DMS114 treated with DMSO at 0.1 percent for 48 hours (cell line): ENCODE measurements around the gene VWA3B.
"Not testable (repeated sequence)": the region's sequence is repeated elsewhere in the genome, so short reads cannot be mapped to it uniquely, and the experiment has no call there.

ENCODE experiments used
- DNase-seq: peaks from one replicate; lab custom pipeline; 2025; ENCODE audit not compliant: unreplicated experiment; lab: John Stamatoyannopoulos, UW

The VWA3B gene

DNA sequence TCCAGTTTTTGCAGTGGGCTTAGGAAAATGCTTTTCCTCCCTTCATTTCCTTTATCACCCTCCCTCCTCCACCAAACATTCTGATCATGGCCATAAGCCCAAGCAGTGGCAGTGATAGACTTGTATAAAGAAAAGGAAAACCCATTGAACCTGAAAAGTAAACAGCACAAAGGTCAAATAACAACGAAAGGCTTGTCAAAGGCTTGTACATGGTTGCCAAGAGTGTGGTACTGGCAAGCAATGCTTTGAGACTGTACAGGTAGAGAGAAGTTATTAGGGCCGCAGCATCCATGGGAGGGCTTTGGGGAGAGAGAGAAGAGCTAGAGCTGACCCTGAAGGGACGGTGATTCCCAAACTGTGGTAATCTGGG, 2.1 kb upstream of the VWA3B start:
- no peak for DNase-seq

DNA sequence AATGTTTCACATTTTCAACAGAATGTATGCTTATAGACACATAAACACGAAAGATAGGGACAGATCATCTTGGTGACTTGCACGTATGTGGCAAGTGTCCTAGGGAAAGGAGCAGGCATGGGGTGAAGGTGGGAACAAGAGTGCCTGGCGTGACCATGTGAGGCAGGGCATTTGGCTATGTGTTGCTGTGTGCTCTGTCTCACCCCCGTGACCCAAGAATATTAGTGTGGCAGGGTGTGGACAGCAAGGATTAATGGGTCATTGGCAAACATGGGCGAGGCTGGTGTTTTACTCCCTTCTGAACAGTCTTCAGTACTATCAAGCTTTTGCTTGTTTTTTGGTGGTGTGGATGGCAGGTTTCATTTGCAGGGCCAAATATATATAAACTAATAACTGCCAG, 1.3 kb upstream of the VWA3B start:
- DNase-seq = no peak

DNA sequence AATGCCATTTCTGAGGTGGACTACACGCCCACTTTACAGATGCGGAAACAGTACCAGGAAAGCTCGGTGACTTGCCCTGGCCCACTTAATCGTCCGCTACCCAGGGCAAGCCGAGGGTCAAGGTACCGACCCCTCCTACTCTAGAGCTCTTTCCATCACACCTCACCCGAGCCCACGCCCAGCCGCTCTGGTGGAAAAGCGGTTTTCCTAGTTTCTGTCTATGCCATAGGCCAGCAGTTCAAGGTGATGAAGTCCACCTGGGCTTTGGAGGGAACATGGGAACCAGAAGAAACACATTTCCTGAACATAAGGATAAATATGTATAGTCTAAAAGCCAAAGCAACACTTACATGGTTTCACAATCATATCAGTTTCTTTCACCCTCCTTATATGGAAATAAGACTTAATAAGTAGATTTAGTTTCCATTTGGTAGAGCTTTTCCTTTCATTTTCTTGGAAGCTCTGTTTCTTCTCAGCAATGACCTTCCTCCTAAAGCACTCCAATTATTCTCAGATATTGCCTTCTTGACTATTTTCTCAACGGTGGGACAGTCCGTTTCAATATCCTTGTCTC, 567 bp downstream of the VWA3B start:
- no peak for DNase-seq

DNA sequence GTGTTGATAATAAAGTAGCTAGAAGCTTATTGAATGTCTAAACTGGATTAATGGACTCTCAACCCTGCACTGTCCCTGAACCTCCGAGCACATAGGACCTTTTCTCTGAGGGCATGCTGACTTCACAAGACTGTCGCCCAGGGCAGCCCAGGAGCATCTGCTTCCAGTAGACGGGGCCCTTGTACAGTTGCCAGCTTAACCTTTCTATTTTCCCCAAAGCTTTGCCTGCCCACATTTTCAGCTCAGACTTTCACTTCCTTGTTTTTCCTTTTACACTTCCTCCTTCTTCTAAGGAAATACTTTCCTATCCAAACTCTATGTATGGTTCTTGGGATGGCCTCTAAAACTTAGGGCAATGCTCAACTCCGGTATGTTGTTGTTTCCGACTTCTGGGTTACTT, 1.3 kb downstream of the VWA3B start:
- DNase-seq = no peak

DNA sequence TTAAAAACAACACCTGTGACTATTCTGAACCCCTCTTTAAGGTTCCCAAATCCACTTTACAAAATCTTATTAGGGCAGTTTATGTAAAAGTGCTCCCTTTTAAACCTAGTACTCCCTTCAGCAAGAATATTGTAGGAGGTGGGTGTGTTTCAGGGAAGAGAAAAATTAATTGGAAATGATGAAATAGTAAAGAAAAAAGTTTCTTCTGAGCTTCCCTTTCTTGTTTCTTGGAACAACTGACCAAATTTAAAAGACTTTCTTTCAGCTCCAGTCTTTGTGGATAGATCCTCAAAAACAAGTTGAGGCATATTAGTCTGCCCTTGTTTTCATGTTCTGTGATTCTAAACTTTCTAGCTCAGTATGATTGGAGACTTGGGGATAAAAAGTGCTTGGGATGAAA, 3.0 kb downstream of the VWA3B start:
- DNase-seq = no peak

DNA sequence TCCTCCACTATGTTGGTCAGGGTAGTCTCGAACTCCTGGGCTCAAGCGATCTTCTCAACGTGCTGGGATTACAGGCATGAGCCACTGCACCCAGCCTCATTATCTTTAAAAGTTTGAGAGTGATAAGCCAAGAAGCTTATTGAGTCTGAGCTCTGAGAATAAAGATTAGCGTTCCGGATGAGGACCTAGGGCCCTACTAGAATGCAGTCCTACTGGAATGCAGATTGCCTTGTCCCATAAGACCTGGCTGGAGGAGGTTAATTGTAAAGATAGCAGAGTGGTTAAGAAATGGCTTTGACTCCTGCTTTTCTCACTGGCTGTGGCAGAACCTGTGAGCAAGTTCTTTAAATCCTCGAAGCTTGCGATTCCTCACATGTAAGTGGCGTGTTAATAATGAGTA, 4.0 kb downstream of the VWA3B start:
- DNase-seq = no peak

DNA sequence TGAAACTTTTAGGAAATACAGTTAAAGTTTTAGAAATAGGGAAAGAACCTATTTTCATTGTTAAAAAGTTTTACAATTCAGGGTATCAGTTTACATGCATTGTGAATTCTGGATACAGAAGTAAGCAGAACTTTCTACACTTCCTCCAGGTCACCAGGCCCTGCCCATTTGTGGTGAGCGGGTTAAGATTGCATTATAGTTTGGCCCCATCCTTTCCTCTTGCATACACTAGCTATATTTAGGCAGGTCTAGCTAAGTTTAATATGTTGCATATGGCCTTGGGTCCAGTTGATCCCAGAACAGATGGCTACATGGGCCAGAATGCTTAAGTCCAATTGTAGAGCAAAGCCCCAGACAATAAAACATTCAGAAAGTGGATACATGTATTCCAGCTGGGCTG, 4.8 kb downstream of the VWA3B start:
- DNase-seq = no peak

DNA sequence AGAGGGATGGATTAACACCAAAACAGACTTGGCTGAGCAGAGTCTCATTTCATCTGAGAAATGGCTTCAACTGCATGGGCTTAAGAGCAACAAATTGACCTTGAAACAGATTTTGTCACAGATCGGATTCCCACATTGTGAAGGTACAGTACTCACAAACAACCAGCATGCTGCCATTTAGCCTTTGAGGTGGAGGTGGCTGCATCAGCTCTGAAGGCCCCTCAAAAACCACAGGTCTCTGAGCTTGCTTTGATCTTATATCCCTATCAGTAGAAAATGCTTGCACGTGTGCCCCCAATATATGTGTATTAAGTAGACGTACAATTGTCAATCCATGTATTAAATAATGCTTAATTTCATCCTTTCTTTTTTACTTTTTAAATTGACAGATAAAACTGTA, 6.2 kb downstream of the VWA3B start:
- no peak for DNase-seq

DNA sequence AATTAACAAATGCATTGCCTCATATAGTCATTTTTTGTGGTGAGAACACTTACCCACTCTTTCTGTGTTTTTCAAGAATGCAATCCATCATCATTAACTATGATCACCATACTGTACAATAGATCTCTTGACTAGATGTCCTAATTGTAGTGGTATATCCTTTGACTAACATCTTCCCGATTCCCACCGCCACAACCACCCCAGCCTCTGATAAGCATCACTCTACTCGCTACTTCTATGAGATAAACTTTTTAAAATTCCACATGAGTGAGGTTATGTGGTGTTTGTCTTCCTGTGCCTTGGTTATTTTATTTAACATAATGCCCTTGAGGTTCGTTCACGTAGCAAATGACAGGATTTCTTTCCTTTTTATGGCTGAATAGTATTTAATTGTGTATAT, 6.6 kb downstream of the VWA3B start:
- DNase-seq = no peak

DNA sequence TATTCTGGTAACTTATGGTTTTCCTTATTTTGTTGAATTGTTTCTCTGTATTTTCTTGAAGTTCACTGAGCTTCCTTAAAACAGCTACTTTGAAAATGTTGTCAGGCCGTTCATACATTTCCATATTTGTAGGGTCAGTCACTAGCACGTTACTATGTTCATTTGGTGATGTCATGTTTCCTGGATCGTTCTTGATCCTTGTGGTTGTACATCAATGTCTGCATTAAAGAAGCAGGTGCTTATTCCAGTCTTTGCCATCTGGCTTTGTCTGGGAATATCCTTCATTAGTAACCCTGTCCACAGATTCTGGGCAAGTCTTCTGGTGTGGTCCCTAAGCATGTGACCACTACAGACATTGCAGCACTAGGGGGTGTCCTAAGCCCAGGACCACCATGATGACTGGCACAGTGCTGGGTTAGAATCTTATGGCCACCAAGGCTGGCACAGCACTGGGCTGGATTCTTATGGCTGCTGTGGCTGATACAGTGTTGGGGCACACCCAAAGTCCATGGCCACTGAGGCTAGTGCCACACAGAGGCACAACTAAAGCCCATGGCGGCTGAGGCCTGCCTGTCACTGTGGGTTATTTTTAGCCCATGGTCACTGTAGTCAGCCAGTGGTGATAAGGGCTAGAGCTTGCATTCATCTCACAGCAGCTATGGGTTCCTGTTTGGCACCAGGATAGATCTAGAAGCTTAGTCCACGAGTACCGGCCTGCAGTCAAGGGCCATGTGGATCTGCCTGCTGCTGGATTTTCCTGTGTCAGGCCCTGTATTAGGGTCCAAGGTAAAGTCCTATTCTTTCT, 13.2 kb downstream of the VWA3B start:
- no peak for DNase-seq

DNA sequence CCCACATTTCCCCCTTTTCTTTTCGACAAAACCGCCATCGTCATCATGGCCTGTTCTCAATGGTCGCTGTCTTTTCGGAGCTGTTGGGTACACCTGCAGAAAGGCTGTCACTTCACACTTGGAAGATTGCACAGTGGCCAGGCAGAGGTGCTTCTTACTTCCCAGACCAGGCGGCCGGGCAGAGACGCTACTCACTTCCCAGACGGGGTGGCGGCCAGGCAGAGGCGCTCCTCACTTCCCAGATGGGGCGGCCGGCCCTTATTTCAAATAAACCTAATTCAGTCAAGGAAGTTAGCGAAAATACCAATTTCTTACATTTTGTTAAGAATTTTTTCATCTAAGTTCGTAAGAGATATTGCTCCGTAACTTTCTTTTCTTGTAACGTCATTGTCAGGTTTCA, 15.3 kb downstream of the VWA3B start:
- not testable (repeated sequence) for DNase-seq

DNA sequence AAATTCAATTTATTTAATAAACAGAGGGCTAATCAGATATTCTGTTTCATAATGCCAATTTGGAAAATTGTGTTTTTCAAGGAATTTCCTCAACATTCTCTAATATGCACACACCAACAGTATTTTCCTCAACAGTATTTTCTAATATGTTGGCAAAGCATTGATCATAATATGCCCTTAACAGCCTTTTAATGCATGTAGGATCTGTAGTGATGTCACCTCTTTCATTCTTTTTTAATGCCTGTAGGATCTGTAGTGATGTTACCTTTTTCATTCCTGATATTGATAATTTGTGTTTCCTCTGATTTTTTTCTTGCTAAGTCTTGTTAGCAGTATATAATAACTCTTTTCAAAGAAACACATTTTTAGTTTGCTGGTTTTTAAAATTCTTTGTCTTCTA, 15.9 kb downstream of the VWA3B start:
- no peak for DNase-seq

DNA sequence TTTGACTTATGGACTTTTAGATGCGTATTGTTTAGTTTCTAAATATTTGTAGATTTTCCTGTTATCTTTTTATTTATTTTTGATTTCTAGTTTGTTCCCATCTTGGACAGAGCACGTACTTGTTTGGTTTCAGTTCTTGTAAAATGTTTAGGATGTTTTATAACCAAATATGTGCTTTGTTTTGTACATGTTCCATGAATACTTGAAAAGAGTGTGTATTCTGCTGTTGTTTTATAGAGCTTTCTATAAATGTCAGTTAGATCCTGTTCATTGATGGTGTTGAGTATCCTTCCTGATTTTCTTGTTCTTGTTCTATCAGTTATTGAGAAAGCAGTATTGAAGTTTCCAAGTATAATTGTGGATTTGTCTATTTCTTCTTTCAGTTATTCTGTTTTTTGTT, 21.1 kb downstream of the VWA3B start:
- DNase-seq = no peak

DNA sequence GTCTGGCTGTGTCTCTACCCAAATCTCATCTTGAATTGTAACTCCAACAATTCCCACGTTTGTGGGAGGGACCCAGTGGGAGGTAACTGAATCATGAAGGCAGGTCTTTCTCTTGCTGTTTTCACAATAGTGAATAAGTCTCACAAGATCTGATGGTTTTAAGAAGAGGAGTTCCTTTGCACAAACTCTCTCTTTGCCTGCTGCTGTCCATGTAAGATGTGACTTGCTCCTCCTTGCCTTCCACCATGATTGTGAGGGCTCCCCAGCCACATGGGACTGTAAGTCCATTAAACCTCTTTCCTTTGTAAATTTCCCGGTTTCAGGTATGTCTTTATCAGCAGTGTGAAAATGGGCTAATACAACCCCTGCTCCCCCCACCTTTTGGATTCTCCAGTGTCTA, 23.8 kb downstream of the VWA3B start:
- no peak for DNase-seq

DNA sequence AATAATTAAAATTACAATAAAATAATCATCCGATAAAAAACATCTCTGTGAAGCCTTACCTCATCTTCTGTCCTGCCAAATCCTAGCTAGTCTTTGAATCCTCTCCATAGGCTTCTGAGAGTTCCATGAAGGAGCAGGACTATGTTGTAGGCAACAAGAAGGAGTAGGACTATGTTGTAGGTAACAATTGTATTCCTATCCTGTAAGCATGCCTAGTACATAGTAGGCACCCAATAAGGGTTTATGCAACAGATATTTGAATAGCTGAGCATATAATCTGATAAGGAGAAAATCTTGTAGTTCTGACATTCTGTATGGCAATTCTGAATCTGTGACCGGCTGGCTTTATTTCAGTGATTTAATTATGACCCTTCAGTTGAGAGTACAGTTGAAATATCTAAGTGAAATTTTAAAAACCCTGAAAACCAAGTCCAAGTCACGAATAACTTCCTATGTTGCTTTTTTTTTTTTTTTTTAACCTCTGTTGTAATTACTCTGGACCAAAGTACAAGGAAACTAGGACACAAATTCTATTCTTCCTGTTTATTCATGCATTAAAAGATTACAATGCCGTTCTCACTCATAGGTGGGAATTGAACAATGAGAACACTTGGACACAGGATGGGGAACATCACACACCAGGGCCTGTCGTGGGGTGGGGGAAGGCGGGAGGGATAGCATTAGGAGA, 27.8 kb downstream of the VWA3B start:
- DNase-seq = no peak

DNA sequence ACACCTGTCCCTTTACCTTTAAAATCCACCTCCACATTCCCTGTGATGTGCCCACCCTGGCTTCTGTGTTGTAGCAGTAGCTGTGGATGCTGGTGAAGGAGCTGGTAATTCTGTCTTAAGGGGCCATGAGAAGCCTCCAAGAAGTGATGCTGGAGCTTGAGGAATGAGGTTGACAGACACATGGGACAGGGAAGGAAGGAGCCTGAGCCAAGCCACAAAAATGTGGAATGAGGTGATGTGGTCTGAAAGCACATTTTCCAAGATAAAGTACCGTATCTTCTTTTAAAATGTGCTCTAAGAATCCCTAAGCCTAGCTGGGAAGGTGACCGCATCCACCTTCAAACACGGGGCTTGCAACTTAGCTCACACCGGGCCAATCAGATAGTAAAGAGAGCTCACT, 31.2 kb downstream of the VWA3B start:
- DNase-seq = no peak

DNA sequence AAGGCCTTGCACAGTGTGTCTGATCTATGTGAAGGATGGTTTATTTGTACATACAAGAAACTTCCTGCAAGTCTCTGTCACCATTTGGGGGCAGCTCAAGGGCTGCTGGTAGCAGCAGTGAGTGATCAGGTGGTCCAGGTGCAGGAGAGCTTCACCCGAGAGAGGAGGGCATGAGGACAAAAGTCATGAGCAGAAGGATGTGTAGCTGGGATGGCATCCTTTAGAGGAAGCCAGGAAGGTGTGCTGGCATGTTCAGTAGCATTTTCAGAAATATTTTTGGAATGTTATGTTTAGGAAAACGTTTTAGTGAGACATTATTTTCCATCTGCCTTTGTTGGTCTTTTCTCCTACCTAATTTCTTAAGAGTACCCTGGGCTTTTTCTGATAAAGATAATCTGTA, 31.9 kb downstream of the VWA3B start:
- DNase-seq = no peak

DNA sequence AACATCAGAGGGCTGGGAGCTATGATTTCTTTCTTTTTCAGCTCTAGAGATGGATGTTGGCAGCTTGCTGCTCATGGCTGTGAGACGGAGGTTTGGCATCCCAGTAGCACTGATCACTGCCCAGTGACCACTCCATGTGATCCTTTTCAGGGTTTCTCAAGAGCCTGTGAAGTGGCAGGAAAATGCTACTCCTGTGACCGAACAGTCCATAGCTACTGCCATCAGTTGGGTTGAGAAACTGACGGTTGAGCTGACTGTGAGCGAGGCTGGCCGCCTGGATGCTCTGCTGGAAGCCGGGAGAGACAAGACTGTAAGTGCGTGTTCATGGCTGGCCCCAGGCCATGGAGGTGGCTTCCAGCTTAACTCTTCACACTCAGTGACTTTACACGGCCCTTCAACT, 34.2 kb downstream of the VWA3B start:
- DNase-seq = no peak

DNA sequence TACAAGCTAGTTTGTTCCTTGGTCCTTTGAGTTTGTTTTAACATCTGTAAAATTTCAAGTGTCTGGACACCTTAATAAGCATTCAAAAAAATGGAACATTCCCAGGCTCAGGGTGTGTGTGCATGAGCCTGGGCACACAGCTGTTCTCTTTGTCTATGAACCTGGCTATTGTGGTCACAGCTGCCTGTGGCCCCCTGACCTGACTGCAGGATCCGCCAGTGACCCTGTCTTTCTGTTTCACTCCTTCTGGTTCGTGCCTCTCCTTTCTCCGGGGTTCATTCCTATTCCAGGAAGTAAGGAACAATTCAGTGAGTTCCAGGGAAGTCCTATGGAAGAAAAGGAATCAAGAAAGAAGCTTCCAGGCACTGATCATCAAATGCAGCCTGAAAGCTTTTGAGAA, 35.6 kb downstream of the VWA3B start:
- no peak for DNase-seq

DNA sequence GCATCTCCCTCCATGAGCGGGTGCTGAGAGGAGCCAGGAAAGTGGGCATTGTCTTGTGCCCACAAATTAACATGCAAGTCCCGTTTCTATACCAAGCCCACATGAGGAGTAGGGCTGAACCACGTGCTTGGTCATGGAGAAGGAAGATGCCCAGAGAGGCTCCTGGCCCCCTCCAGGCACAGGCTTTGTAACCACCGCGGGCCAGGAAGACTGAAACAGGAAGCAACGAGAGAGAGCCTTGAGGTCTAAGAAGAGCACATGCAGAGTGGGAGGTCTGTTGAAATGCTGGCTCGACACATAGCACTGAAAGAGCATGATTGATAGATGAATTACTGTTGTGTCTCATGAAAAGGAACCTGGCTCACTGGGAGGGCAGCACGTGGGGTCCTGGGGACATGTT, 36.3 kb downstream of the VWA3B start:
- no peak for DNase-seq

DNA sequence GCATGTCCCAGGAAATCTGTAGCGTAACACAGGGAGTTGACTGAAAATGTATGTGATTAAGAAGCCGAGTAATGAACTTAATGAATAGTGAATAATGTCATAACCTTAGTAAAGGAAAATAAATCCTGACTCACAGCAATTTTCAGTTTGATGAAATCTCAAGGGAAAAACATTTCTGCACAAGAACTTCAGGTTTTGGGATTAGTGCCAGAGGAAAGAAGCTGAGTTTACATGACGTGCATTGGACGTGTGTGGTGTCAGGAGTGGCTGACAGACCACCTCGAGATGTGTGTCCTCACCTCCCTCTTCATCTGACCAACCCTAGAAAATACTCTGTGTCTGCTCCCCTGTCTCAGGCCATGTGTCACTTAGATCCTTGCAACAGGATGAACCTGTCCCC, 39.1 kb downstream of the VWA3B start:
- DNase-seq = no peak

DNA sequence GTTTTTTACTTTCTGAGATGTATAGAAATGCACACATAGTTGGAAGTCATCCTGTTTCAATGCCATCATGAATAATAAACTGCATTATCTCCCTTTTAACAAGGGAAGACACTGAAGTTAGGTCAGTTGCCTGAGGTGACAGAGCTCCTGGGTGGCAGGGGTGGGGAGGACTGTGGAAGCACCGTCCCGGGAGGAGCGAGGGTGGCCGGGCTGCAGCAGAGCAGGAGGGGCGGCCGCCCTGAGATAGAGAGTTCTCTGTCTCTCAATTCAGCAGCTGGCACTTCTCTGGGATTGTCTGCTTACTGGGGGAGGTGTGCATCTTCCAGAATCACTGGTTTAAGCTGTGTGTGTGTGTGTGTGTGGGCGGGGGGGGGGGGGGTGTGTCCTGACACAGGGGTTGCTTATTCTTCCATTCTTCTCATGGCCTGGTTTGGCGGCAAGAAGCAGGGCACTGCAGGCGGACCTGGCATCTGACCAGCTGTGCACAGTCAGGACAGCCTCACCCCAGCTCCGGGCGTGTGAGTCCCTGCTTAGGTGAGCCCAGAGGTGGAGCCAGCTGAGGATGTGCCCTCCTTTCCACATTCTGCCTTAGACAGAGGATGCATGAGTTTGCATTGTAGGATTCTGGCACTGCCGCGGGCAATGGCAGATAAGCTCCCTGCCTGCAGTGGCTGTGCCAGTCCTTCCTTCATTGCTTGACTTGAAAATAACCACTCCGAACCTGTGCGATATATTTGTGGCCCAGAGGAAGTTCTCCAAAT, 40.4 kb downstream of the VWA3B start:
- DNase-seq = no peak
